ENCODE measurements around the gene FAM219A.
A peak's percentile ranks its signal among the peaks of the same experiment; 100 is the strongest.
"Not testable (repeated sequence)": the region's sequence is repeated elsewhere in the genome, so short reads cannot be mapped to it uniquely, and the experiment has no call there.

FAM219A gene

GRCh38 chr9:34482746-34483145 lies 24.4 kb upstream of the FAM219A start:
- DNase-seq = not testable (repeated sequence)

- DNase-seq = not testable (repeated sequence)
These were observed 23.2 kb upstream of the FAM219A start for GRCh38 chr9:34481620-34482019.

- DNase-seq = peak; percentile 78
These were observed 21.1 kb upstream of the FAM219A start for GRCh38 chr9:34479431-34479866.

- no peak for DNase-seq
These were observed 19.2 kb upstream of the FAM219A start for GRCh38 chr9:34477541-34477940.

GRCh38 chr9:34475097-34475496 lies 16.7 kb upstream of the FAM219A start:
- peak; percentile 90 for DNase-seq

- peak; percentile 48 for DNase-seq
These were observed 7.1 kb upstream of the FAM219A start for GRCh38 chr9:34465468-34465867.

- DNase-seq = no peak
These were observed 6.2 kb upstream of the FAM219A start for GRCh38 chr9:34464571-34464970.

- no peak for DNase-seq
These were observed 5.5 kb upstream of the FAM219A start for GRCh38 chr9:34463901-34464232.

- DNase-seq = peak; percentile 29
These were observed 4.9 kb upstream of the FAM219A start for GRCh38 chr9:34463098-34463900.

GRCh38 chr9:34459941-34460340 lies 1.6 kb upstream of the FAM219A start:
- peak; percentile 56 for DNase-seq

GRCh38 chr9:34459356-34459755 lies 986 bp upstream of the FAM219A start:
- no peak for DNase-seq

GRCh38 chr9:34458959-34459340 lies 580 bp upstream of the FAM219A start:
- no peak for DNase-seq

GRCh38 chr9:34457266-34458012 lies 931 bp downstream of the FAM219A start:
- DNase-seq = peak; percentile 83

- peak; percentile 29 for DNase-seq
These were observed 1.6 kb downstream of the FAM219A start for GRCh38 chr9:34456746-34457145.

- DNase-seq = no peak
These were observed 2.2 kb downstream of the FAM219A start for GRCh38 chr9:34456151-34456550.

- peak; percentile 87 for DNase-seq
These were observed 3.8 kb downstream of the FAM219A start for GRCh38 chr9:34454571-34455065.

- peak; percentile 51 for DNase-seq
These were observed 5.8 kb downstream of the FAM219A start for GRCh38 chr9:34452568-34452967.

- DNase-seq = no peak
These were observed 6.8 kb downstream of the FAM219A start for GRCh38 chr9:34451545-34451944.

GRCh38 chr9:34451135-34451534 lies 7.2 kb downstream of the FAM219A start:
- no peak for DNase-seq

GRCh38 chr9:34450644-34451043 lies 7.7 kb downstream of the FAM219A start:
- no peak for DNase-seq

GRCh38 chr9:34446951-34447350 lies 11.4 kb downstream of the FAM219A start:
- no peak for DNase-seq

GRCh38 chr9:34446468-34446891 lies 11.9 kb downstream of the FAM219A start:
- no peak for DNase-seq

GRCh38 chr9:34443976-34444375 lies 14.4 kb downstream of the FAM219A start:
- peak; percentile 70 for DNase-seq

GRCh38 chr9:34443533-34443932 lies 14.8 kb downstream of the FAM219A start:
- peak; percentile 78 for DNase-seq
